GM23248 (cell line): ENCODE measurements around the gene VPS35L.

Experiments
- EZH2 ChIP-seq: fragments of 200-600 bp; sonication (generic); IDR thresholded peaks from 2 replicates; pipeline ENCODE4 v1.6.1; 2018; ENCODE audit warnings: antibody characterized with exemption, mild to moderate bottlenecking; ENCODE audit not compliant: insufficient read depth, poor library complexity, severe bottlenecking
- EZH2phosphoT487 ChIP-seq: fragments of 200-600 bp; sonication (generic); IDR thresholded peaks from 2 replicates; pipeline ENCODE4 v1.6.1; 2018; ENCODE audit warnings: antibody characterized with exemption, moderate library complexity, mild to moderate bottlenecking, low read depth; ENCODE audit not compliant: insufficient read depth

DNA sequence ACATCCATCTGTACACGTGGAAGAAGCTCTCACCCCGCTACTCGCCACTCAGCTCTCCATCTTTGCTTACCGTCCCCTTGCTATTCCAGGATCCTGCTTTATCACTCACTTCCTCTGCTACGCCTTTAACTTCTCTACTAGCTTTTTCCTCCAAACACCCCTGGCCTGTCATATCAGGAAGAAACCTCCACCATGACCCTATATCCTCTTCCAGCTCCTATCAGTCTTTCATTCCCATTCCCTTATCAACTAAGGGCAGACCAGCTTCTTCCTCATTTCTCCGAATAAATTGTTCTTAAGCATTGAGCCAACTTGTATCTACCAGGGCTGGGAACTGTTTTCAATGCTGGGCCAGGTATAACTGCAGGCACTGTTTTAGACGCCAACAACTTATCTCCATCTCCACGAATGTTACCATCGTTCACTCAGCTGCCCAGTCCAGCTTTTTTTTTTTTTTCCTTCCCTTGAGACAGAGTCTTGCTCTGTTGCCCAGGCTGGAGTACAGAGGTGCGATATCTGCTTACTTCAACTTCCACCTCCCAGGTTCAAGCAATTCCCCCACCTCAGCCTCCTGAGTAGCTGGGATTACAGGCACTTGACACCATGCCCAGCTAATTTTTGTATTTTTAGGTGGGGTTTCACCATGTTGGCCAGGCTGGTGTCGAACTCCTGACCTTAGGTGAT lies 166.9 kb downstream of the VPS35L start:
- TF ChIP-seq EZH2 (no peak), EZH2phosphoT487 (no peak)
